GM12873 (cell line): ENCODE results near the gene TEKT2.

Experiments used
- TF ChIP-seq, protein P1 (sequence below): IDR thresholded peaks from 2 replicates; pipeline ENCODE4 v1.5.1; 2012; ENCODE audit warnings: low read depth, mild to moderate bottlenecking, moderate library complexity, low read length, control low read depth; ENCODE audit not compliant: insufficient read depth; ENCODE audit errors: missing control alignments

The TEKT2 gene

GRCh38 chr1:36118447-36119204 is 34.7 kb downstream of the TEKT2 start:
- TF ChIP-seq, protein P1, sequence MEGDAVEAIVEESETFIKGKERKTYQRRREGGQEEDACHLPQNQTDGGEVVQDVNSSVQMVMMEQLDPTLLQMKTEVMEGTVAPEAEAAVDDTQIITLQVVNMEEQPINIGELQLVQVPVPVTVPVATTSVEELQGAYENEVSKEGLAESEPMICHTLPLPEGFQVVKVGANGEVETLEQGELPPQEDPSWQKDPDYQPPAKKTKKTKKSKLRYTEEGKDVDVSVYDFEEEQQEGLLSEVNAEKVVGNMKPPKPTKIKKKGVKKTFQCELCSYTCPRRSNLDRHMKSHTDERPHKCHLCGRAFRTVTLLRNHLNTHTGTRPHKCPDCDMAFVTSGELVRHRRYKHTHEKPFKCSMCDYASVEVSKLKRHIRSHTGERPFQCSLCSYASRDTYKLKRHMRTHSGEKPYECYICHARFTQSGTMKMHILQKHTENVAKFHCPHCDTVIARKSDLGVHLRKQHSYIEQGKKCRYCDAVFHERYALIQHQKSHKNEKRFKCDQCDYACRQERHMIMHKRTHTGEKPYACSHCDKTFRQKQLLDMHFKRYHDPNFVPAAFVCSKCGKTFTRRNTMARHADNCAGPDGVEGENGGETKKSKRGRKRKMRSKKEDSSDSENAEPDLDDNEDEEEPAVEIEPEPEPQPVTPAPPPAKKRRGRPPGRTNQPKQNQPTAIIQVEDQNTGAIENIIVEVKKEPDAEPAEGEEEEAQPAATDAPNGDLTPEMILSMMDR, result no peak

GRCh38 chr1:36119456-36119855 is 35.6 kb downstream of the TEKT2 start:
- TF ChIP-seq, protein P1, result no peak

DNA sequence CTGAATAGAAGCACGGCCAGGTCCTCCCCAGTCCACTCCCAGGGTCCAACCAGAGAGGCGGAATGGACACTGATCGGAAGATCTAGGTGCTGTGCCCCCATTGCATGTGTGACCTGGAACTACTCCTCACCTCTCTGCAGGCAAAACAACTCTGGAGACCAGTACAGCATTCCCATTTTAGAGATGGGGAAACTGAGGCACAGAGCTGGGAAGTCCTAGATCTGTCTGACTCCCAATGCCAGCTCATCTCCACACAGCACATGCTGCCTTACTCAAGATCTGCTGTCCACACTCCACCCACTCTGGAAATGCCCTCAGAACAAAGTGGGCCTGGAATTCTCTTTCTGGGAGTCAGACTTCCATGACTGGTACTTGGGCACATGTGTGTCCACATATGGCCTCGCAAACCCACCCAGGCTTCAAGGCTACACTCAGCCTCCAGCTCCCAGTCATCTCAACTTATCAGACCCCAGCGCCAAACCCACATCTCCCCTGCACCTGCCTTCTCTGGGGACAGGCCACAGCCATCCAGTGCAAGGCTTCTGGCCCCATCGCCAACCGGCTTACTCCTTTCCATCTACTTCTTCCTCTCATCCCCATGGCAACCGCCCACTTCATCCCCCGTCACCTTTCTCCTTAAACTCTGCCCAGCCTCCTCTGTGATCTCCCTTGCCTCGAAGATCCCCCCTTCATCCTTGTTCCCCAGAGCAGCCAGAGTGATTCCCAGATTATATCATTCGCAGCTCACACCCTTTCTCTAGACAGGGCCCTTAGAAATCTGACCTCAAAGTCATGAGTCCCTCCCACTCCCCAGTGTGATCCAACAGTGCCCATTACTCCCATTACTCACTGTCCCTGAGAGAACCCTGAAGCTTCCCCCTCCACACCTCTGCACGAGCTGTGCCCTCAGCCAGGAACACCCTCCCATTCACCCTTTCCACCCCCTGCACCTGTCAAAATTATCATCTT is 38.5 kb downstream of the TEKT2 start:
- TF ChIP-seq, protein P1, result no peak

- TF ChIP-seq, protein P1, result no peak
Measured at GRCh38 chr1:36123356-36123755, 39.5 kb downstream of the TEKT2 start.

DNA sequence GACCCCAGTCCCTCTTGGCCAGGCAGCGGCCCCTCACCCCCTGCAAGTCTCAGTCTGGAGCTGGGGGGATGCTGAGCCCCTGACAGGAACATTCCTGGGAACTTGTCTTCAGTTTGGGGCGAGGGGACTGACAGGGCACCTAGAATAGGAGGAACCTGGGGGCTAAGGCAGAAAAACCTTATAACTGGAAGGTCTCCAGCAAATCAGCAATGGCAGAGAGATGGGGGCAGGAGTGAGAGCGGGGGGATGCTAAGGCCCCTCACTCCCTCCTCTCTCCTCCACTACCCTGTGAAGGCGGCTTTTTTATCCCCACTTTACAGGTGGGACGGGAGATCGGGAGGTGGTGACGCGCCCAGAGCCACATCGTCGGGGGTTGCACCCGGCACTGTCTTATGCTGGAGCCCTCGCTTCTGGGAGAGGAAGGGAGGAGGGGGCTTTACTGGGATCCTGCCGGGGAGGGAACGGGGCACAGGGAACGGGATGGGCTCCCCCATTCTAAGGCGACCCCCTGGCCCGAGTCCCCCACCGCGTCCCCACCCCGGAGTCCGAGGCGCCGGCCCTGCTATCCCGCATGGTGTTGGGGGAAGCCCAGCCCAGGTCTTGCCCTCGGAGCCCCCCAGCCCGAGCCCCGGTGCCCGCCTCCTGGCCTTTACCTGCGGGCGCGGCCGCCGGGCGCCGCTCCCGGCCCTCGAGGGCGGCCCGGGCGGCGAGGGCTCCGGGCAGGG is 40.7 kb downstream of the TEKT2 start:
- TF ChIP-seq, protein P1, result no peak

DNA sequence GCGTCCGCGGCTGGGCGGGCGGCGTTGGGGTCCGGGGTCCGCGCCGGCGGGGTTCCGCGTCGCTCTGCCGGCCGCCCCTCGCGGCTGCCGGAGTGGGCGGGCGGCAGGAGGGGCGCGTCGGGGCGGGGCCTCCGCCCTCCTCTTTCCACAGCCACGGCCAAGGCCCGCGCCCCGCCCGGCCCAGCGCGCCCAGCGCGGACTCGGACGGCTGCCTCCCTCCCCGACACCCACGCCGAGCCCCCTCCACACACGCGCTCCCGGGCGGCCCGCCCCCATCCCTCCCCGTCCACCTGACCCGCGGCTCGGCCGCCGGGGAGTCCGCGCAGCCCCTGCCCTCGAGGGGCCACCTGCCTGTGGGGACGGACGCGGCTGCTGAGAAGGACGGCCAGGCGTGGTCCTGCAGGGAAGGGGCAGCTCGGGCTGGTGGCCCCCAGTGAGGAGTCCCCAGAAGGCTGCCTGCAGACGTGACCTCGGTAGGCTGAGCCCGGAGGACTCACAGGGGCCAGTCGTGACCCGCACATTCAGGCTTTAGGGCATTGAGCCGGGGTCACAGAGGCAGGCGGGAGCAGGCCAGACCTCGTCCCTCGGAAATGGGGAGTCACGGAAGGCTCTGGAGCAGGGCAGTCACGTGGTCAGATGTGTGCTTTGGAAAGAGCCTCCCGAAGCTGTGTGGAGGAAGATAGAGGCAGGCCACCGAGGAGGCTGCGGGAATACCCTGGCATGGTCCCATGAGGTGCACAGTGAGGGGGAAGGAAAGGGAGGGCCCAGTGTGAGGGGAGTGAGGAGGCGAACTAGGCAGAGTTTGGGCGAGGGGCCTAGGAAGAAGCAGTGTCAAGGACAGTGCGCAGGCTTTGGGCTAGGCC is 41.5 kb downstream of the TEKT2 start, which contains the start of gene COL8A2:
TSS of gene COL8A2 (minus strand) at position 94 of the 863 bp plus-strand sequence. CDS start 24,980 bp downstream, outside the sequence.
- TF ChIP-seq, protein P1, result no peak
